ENCODE measurements around the gene SOX10. TPM values are rescaled to one million over a fixed set of nuclear protein-coding genes. Genes with fewer than 3 reads are reported as not detected.

SOX10 gene
- 4.5 TPM for total RNA-seq
- polyA plus RNA-seq: 10.7 TPM

- H3K27ac ChIP-seq (ENCODE audit: low read depth): no peak within 1 kb of the TSS
- 69% methylated on average over 42 of the region's 42 CpGs for WGBS
- no peak within 1 kb of the TSS for H3K4me3 ChIP-seq (ENCODE audit: low read depth, low read length)
- no peaks in the 10 kb centered on the region for H3K4me1 ChIP-seq (ENCODE audit: insufficient read depth)
- H3K36me3 ChIP-seq (ENCODE audit: insufficient read depth): no peaks in the 10 kb centered on the region
- no peak for DNase-seq (ENCODE audit: extremely low spot score)
Observed at GRCh38 chr22:37983860-37984791, at the start of gene SOX10. TSS of gene SOX10 (minus strand) at chr22:37984555. CDS start at chr22:37983784, 771 bp downstream.

- 72% methylated on average over 27 of the region's 27 CpGs for whole genome bisulfite sequencing
- H3K36me3 ChIP-seq (ENCODE audit: insufficient read depth): no peaks in the 10 kb centered on the region
- no peak overlapping the region for H3K4me3 ChIP-seq (ENCODE audit: low read depth, low read length)
- H3K4me1 ChIP-seq (ENCODE audit: insufficient read depth): no peaks in the 10 kb centered on the region
- no peak for DNase-seq (ENCODE audit: extremely low spot score)
- H3K27ac ChIP-seq (ENCODE audit: low read depth): peak overlapping the region; percentile 57
Observed at GRCh38 chr22:38033522-38034277, 49.3 kb upstream of the SOX10 start.

- Histone ChIP-seq H3K27ac (ENCODE audit: low read depth) (peak overlapping the region; percentile 26), H3K36me3 (ENCODE audit: insufficient read depth) (no peaks in the 10 kb centered on the region), H3K4me1 (ENCODE audit: insufficient read depth) (no peaks in the 10 kb centered on the region), H3K4me3 (ENCODE audit: low read depth, low read length) (no peak overlapping the region)
- no peak for DNase-seq (ENCODE audit: extremely low spot score)
- 83% methylated on average over 19 of the region's 19 CpGs for WGBS
Observed at GRCh38 chr22:38032681-38033521, 48.5 kb upstream of the SOX10 start.

GRCh38 chr22:38031491-38031890 is 47.1 kb upstream of the SOX10 start:
- WGBS: 88% methylated on average over 12 of the region's 12 CpGs

GRCh38 chr22:38030311-38031133 is 46.2 kb upstream of the SOX10 start:
- WGBS: 63% methylated on average over 16 of the region's 16 CpGs

More at GRCh38 chr22:38031491-38031890, 47.1 kb upstream of the SOX10 start:
- no peaks in the 10 kb centered on the region for H3K4me1 ChIP-seq (ENCODE audit: insufficient read depth)
- H3K4me3 ChIP-seq (ENCODE audit: low read depth, low read length): no peak overlapping the region
- no peak for DNase-seq (ENCODE audit: extremely low spot score)
- H3K27ac ChIP-seq (ENCODE audit: low read depth): no peak overlapping the region
- no peaks in the 10 kb centered on the region for H3K36me3 ChIP-seq (ENCODE audit: insufficient read depth)

GRCh38 chr22:38029901-38030300 is 45.5 kb upstream of the SOX10 start:
- H3K27ac ChIP-seq (ENCODE audit: low read depth): no peak overlapping the region
- DNase-seq (ENCODE audit: extremely low spot score): no peak

More at GRCh38 chr22:38030311-38031133, 46.2 kb upstream of the SOX10 start:
- Histone ChIP-seq H3K36me3 (ENCODE audit: insufficient read depth) (no peaks in the 10 kb centered on the region), H3K27ac (ENCODE audit: low read depth) (no peak overlapping the region), H3K4me1 (ENCODE audit: insufficient read depth) (no peaks in the 10 kb centered on the region), H3K4me3 (ENCODE audit: low read depth, low read length) (no peak overlapping the region)
- DNase-seq (ENCODE audit: extremely low spot score): no peak

GRCh38 chr22:38029370-38029769 is 45.0 kb upstream of the SOX10 start:
- Histone ChIP-seq H3K36me3 (ENCODE audit: insufficient read depth) (no peaks in the 10 kb centered on the region), H3K4me3 (ENCODE audit: low read depth, low read length) (no peak overlapping the region), H3K27ac (ENCODE audit: low read depth) (no peak overlapping the region), H3K4me1 (ENCODE audit: insufficient read depth) (no peaks in the 10 kb centered on the region)
- no peak for DNase-seq (ENCODE audit: extremely low spot score)

More at GRCh38 chr22:38029901-38030300, 45.5 kb upstream of the SOX10 start:
- Histone ChIP-seq H3K4me3 (ENCODE audit: low read depth, low read length) (no peak overlapping the region), H3K36me3 (ENCODE audit: insufficient read depth) (no peaks in the 10 kb centered on the region), H3K4me1 (ENCODE audit: insufficient read depth) (no peaks in the 10 kb centered on the region)
- WGBS: 39% methylated on average over 5 of the region's 5 CpGs

- DNase-seq (ENCODE audit: extremely low spot score): no peak
- WGBS: 88% methylated on average over 15 of the region's 15 CpGs
- H3K4me1 ChIP-seq (ENCODE audit: insufficient read depth): no peaks in the 10 kb centered on the region
- no peaks in the 10 kb centered on the region for H3K36me3 ChIP-seq (ENCODE audit: insufficient read depth)
- no peak overlapping the region for H3K27ac ChIP-seq (ENCODE audit: low read depth)
- H3K4me3 ChIP-seq (ENCODE audit: low read depth, low read length): no peak overlapping the region
Observed at GRCh38 chr22:38028344-38029130, 44.2 kb upstream of the SOX10 start.

- Histone ChIP-seq H3K36me3 (ENCODE audit: insufficient read depth) (no peaks in the 10 kb centered on the region), H3K4me3 (ENCODE audit: low read depth, low read length) (no peak overlapping the region), H3K4me1 (ENCODE audit: insufficient read depth) (no peaks in the 10 kb centered on the region), H3K27ac (ENCODE audit: low read depth) (no peak overlapping the region)
- DNase-seq (ENCODE audit: extremely low spot score): no peak
- WGBS: 85% methylated on average over 9 of the region's 9 CpGs
Observed at GRCh38 chr22:38027487-38027886, 43.1 kb upstream of the SOX10 start.

- H3K27ac ChIP-seq (ENCODE audit: low read depth): no peak overlapping the region
- H3K4me3 ChIP-seq (ENCODE audit: low read depth, low read length): no peak overlapping the region
- no peak for DNase-seq (ENCODE audit: extremely low spot score)
- 81% methylated on average over 22 of the region's 22 CpGs for WGBS
- no peaks in the 10 kb centered on the region for H3K4me1 ChIP-seq (ENCODE audit: insufficient read depth)
- H3K36me3 ChIP-seq (ENCODE audit: insufficient read depth): no peaks in the 10 kb centered on the region
Observed at GRCh38 chr22:38026130-38027111, 42.1 kb upstream of the SOX10 start.

GRCh38 chr22:38025514-38025913 is 41.2 kb upstream of the SOX10 start:
- 88% methylated on average over 8 of the region's 8 CpGs for WGBS
- H3K36me3 ChIP-seq (ENCODE audit: insufficient read depth): no peaks in the 10 kb centered on the region
- H3K4me1 ChIP-seq (ENCODE audit: insufficient read depth): no peaks in the 10 kb centered on the region
- no peak overlapping the region for H3K4me3 ChIP-seq (ENCODE audit: low read depth, low read length)
- no peak for DNase-seq (ENCODE audit: extremely low spot score)
- no peak overlapping the region for H3K27ac ChIP-seq (ENCODE audit: low read depth)
